Trophoblast cell (in vitro differentiated cells and primary cell): ENCODE measurements around the gene APLN.

Experiments used
- DNase-seq, 2 donors: peaks; one replicate each; pipeline ENCODE4 v3.0.0-alpha.2; 2016
- H2AFZ ChIP-seq: 2 replicates; pipeline ENCODE4 v1.6.1; 2013; ENCODE audit warnings: low read length, moderate library complexity, mild to moderate bottlenecking; ENCODE audit not compliant: insufficient read depth, poor library complexity
- H2AK5ac ChIP-seq: 2 replicates; pipeline ENCODE4 v1.6.1; 2013; ENCODE audit warnings: mild to moderate bottlenecking, low read length
- H2BK120ac ChIP-seq: 2 replicates; pipeline ENCODE4 v1.6.1; 2013; ENCODE audit warnings: low read length, mild to moderate bottlenecking, moderate library complexity; ENCODE audit not compliant: insufficient read depth, poor library complexity
- H2BK12ac ChIP-seq: 2 replicates; pipeline ENCODE4 v1.6.1; 2013; ENCODE audit warnings: mild to moderate bottlenecking, low read length, moderate library complexity
- H2BK5ac ChIP-seq: 2 replicates; pipeline ENCODE4 v1.6.1; 2013; ENCODE audit warnings: low read length, low read depth, moderate library complexity, mild to moderate bottlenecking; ENCODE audit not compliant: poor library complexity
- H3K14ac ChIP-seq: 2 replicates; pipeline ENCODE4 v1.6.1; 2013; ENCODE audit warnings: mild to moderate bottlenecking, low read length
- H3K18ac ChIP-seq: 2 replicates; pipeline ENCODE4 v1.6.1; 2013; ENCODE audit warnings: mild to moderate bottlenecking, low read length
- H3K23ac ChIP-seq: 2 replicates; pipeline ENCODE4 v1.6.1; 2013; ENCODE audit warnings: low read length
- H3K27ac ChIP-seq: 2 replicates; pipeline ENCODE4 v1.5.1; 2013; ENCODE audit warnings: low read depth, mild to moderate bottlenecking, inconsistent platforms, low read length, moderate library complexity
- H3K27me3 ChIP-seq: 2 replicates; pipeline ENCODE4 v1.6.1; 2013; ENCODE audit warnings: inconsistent platforms, mild to moderate bottlenecking, low read length, moderate library complexity; ENCODE audit not compliant: insufficient read depth
- H3K36me3 ChIP-seq, 2 experiments: 1 replicate in 1 of 2; 2 replicates in 1 of 2; pipeline ENCODE4 v1.6.1; 2013; ENCODE audit warnings: low read length in 2 of 2, mild to moderate bottlenecking in 2 of 2, moderate library complexity in 1 of 2; ENCODE audit not compliant: insufficient read depth in 2 of 2, control insufficient read depth in 1 of 2
- H3K4ac ChIP-seq: 2 replicates; pipeline ENCODE4 v1.6.1; 2013; ENCODE audit warnings: low read depth, mild to moderate bottlenecking, low read length, moderate library complexity
- H3K4me1 ChIP-seq, 2 experiments: 1 replicate in 1 of 2; 2 replicates in 1 of 2; pipeline ENCODE4 v1.6.1; 2013; ENCODE audit warnings: low read length in 2 of 2, mild to moderate bottlenecking in 2 of 2, moderate library complexity in 1 of 2; ENCODE audit not compliant: insufficient read depth in 2 of 2, control insufficient read depth in 1 of 2
- H3K4me2 ChIP-seq: 2 replicates; pipeline ENCODE4 v1.6.1; 2013; ENCODE audit warnings: inconsistent platforms, mild to moderate bottlenecking, low read length, moderate library complexity
- H3K4me3 ChIP-seq: 2 replicates; pipeline ENCODE4 v1.5.1; 2013; ENCODE audit warnings: mild to moderate bottlenecking, low read depth, low read length, inconsistent platforms
- H3K79me1 ChIP-seq: one replicate; pipeline ENCODE4 v1.6.1; 2013; ENCODE audit warnings: low read length
- H3K79me2 ChIP-seq: 2 replicates; pipeline ENCODE4 v1.6.1; 2013; ENCODE audit warnings: low read length, mild to moderate bottlenecking; ENCODE audit not compliant: control insufficient read depth, insufficient read depth, poor library complexity
- H3K9ac ChIP-seq: 2 replicates; pipeline ENCODE4 v1.6.1; 2013; ENCODE audit warnings: mild to moderate bottlenecking, low read length
- H3K9me3 ChIP-seq: 2 replicates; pipeline ENCODE4 v1.6.1; 2013; ENCODE audit warnings: low read depth, mild to moderate bottlenecking, control low read depth, inconsistent platforms, low read length; ENCODE audit not compliant: insufficient read depth
- H4K12ac ChIP-seq: 2 replicates; pipeline ENCODE4 v1.6.1; 2013; ENCODE audit warnings: low read depth, mild to moderate bottlenecking, low read length, moderate library complexity
- H4K8ac ChIP-seq: 2 replicates; pipeline ENCODE4 v1.6.1; 2013; ENCODE audit warnings: low read depth, mild to moderate bottlenecking, low read length, moderate library complexity
- H4K91ac ChIP-seq: one replicate; pipeline ENCODE4 v1.6.1; 2013; ENCODE audit warnings: low read depth, mild to moderate bottlenecking, low read length, moderate library complexity
- WGBS: extraction: QIAGEN DNeasy Blood & Tissue Kit; methylation state at CpG from one replicate; pipeline ENCODE4 v1.1.7; 2013; ENCODE audit warnings: missing lambda C conversion rate; ENCODE audit not compliant: insufficient read length, insufficient coverage; ENCODE audit errors: extremely low coverage; 5-methylcytosine and 5-hydroxymethylcytosine counted together

The APLN gene

DNA sequence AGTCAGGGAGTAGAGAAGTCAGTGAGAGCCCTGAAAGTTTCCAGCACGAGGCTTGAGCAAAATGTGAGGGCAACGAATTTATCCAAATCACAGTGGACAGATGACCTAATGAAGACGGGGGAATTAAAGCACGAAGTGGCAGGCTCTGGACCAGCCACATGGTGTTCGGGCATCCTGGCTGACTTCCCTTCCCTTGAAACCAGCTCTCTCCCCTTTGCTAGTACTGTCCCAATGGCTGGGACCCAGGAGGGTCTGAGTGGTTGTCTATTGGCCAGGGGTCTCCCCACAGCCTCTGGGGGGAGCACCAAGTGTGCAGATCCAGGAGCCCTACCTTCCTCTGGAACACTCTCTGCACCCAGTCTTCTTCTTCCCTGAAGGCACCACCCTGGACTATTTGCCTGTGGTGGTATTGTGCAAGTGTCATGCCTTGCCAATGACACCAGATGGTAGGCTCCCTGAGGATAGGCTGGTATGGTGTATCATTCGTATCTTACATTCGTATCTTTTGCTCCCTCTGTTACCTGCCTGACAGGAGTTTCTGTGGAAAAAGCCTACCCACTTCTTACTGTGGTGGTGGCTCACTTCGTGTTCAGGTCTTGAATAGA is 2.1 kb downstream of the APLN start:
- Histone ChIP-seq H3K36me3 (no peaks in the 10 kb centered on the region), H3K79me2 (no peaks in the 10 kb centered on the region), H3K23ac (no peak overlapping the region), H3K4me1 (peaks cover 5 to 11% of the 10 kb centered on the region in 2 experiments), H3K9me3 (no peaks in the 10 kb centered on the region), H2BK5ac (no peak overlapping the region), H3K4ac (no peak overlapping the region), H4K8ac (no peak overlapping the region), H3K4me2 (no peak overlapping the region), H3K9ac (no peak overlapping the region), H2BK120ac (no peak overlapping the region), H3K18ac (no peak overlapping the region), H4K91ac (no peak overlapping the region), H3K27me3 (peaks cover 21% of the 10 kb centered on the region), H2AK5ac (no peak overlapping the region), H3K27ac (no peak overlapping the region), H3K79me1 (no peaks in the 10 kb centered on the region), H4K12ac (no peak overlapping the region), H3K4me3 (no peak overlapping the region), H2AFZ (no peak overlapping the region), H2BK12ac (no peak overlapping the region), H3K14ac (no peak overlapping the region)
- WGBS, result no CpG with 5 or more reads among the region's 8 CpGs
- peak in 1 of 2 donors; percentile 40 for DNase-seq

DNA sequence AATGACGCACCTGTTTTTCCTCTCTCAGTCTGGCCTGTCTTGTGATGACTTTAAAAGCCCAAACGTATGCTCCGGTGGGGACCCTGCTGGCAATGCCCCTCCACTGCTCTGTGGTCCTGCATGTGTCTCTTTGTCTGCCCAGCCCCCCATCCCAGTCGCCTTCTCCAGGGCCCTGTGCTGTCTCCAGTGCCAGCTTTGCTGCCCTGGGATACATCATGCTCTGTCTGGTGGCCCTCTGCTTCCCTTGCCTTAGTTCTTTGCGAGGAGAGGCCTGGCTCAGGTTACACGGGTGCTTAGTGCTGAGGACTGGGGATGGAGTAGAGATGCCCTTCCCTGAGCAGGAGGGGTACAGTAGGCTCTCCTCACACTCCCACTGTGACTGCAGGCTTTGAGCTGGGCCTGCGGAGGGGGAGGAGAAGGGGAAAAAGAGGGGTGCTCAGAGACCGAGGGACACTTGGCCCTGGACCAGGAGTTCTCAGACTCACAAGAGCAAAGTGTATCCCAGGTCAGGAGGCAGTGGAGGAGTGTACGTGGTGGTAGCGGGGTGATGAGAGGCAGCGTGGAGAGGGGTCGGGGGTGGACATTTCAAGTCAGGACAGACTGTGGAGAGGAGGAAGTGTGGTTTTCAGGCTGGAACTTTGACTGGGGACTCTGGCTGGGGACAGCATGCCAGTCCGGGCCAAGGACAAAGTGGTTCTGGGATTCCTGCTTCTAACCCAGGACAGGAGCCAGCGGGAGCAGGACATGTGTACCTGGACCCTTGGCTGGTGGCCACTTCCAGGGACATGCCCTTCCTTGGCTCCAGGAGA is 2.8 kb downstream of the APLN start:
- Histone ChIP-seq H3K79me2 (no peaks in the 10 kb centered on the region), H3K4ac (no peak overlapping the region), H3K27ac (no peak overlapping the region), H2BK12ac (no peak overlapping the region), H4K91ac (no peak overlapping the region), H3K18ac (no peak overlapping the region), H3K9ac (no peak overlapping the region), H3K4me2 (no peak overlapping the region), H3K36me3 (no peaks in the 10 kb centered on the region), H4K8ac (no peak overlapping the region), H3K23ac (no peak overlapping the region), H2BK120ac (no peak overlapping the region), H3K79me1 (no peaks in the 10 kb centered on the region), H3K14ac (no peak overlapping the region), H3K4me3 (no peak overlapping the region), H3K9me3 (no peaks in the 10 kb centered on the region), H3K27me3 (peaks cover 21% of the 10 kb centered on the region), H2AFZ (no peak overlapping the region), H2AK5ac (no peak overlapping the region), H2BK5ac (no peak overlapping the region), H4K12ac (no peak overlapping the region), H3K4me1 (peaks cover 5 to 11% of the 10 kb centered on the region in 2 experiments)
- no CpG with 5 or more reads among the region's 14 CpGs for WGBS
- DNase-seq, result no peak

GRCh38 chrX:129650821-129651510 is 3.8 kb downstream of the APLN start:
- H3K4me2 ChIP-seq, result no peak overlapping the region
- no peak overlapping the region for H3K9ac ChIP-seq
- no peak for DNase-seq
- H2AK5ac ChIP-seq, result no peak overlapping the region
- H3K4ac ChIP-seq, result no peak overlapping the region
- H3K18ac ChIP-seq, result no peak overlapping the region
- H4K91ac ChIP-seq, result no peak overlapping the region
- H4K8ac ChIP-seq, result no peak overlapping the region
- no CpG with 5 or more reads among the region's 7 CpGs for WGBS
- H3K27ac ChIP-seq, result no peak overlapping the region
- H3K79me2 ChIP-seq, result no peaks in the 10 kb centered on the region
- no peak overlapping the region for H2AFZ ChIP-seq
- no peak overlapping the region for H2BK12ac ChIP-seq
- H3K79me1 ChIP-seq, result no peaks in the 10 kb centered on the region
- no peak overlapping the region for H2BK120ac ChIP-seq
- no peak overlapping the region for H4K12ac ChIP-seq
- H3K36me3 ChIP-seq, result no peaks in the 10 kb centered on the region
- peaks cover 5 to 11% of the 10 kb centered on the region in 2 experiments for H3K4me1 ChIP-seq
- peaks cover 21% of the 10 kb centered on the region for H3K27me3 ChIP-seq
- no peak overlapping the region for H3K23ac ChIP-seq
- H2BK5ac ChIP-seq, result no peak overlapping the region
- H3K4me3 ChIP-seq, result no peak overlapping the region
- no peak overlapping the region for H3K14ac ChIP-seq
- no peaks in the 10 kb centered on the region for H3K9me3 ChIP-seq

GRCh38 chrX:129650183-129650689 is 4.5 kb downstream of the APLN start:
- Histone ChIP-seq H2BK12ac (no peak overlapping the region), H3K4me1 (peaks cover 5 to 10% of the 10 kb centered on the region in 2 experiments), H3K79me1 (no peaks in the 10 kb centered on the region), H3K23ac (no peak overlapping the region), H3K4ac (no peak overlapping the region), H4K8ac (no peak overlapping the region), H3K18ac (no peak overlapping the region), H2AK5ac (no peak overlapping the region), H3K27ac (no peak overlapping the region), H3K79me2 (no peaks in the 10 kb centered on the region), H2BK120ac (no peak overlapping the region), H3K14ac (no peak overlapping the region), H3K4me2 (no peak overlapping the region), H3K4me3 (no peak overlapping the region), H3K27me3 (peaks cover 20% of the 10 kb centered on the region), H3K36me3 (no peaks in the 10 kb centered on the region), H2BK5ac (no peak overlapping the region), H2AFZ (no peak overlapping the region), H3K9me3 (no peaks in the 10 kb centered on the region), H4K12ac (no peak overlapping the region), H3K9ac (no peak overlapping the region), H4K91ac (no peak overlapping the region)
- no peak for DNase-seq
- WGBS, result no CpG with 5 or more reads among the region's 3 CpGs
